ENCODE measurements around the gene MSRB1. TPM values are rescaled to one million over a fixed set of nuclear protein-coding genes. Genes with fewer than 3 reads are reported as not detected.

The MSRB1 gene
- total and polyA plus RNA-seq, 2 of the 8 experiments (the other 6 are each of a cell fraction or from before 2014, with no cell fraction given) = 28.2 to 51.4 TPM

- TF ChIP-seq, protein P1, sequence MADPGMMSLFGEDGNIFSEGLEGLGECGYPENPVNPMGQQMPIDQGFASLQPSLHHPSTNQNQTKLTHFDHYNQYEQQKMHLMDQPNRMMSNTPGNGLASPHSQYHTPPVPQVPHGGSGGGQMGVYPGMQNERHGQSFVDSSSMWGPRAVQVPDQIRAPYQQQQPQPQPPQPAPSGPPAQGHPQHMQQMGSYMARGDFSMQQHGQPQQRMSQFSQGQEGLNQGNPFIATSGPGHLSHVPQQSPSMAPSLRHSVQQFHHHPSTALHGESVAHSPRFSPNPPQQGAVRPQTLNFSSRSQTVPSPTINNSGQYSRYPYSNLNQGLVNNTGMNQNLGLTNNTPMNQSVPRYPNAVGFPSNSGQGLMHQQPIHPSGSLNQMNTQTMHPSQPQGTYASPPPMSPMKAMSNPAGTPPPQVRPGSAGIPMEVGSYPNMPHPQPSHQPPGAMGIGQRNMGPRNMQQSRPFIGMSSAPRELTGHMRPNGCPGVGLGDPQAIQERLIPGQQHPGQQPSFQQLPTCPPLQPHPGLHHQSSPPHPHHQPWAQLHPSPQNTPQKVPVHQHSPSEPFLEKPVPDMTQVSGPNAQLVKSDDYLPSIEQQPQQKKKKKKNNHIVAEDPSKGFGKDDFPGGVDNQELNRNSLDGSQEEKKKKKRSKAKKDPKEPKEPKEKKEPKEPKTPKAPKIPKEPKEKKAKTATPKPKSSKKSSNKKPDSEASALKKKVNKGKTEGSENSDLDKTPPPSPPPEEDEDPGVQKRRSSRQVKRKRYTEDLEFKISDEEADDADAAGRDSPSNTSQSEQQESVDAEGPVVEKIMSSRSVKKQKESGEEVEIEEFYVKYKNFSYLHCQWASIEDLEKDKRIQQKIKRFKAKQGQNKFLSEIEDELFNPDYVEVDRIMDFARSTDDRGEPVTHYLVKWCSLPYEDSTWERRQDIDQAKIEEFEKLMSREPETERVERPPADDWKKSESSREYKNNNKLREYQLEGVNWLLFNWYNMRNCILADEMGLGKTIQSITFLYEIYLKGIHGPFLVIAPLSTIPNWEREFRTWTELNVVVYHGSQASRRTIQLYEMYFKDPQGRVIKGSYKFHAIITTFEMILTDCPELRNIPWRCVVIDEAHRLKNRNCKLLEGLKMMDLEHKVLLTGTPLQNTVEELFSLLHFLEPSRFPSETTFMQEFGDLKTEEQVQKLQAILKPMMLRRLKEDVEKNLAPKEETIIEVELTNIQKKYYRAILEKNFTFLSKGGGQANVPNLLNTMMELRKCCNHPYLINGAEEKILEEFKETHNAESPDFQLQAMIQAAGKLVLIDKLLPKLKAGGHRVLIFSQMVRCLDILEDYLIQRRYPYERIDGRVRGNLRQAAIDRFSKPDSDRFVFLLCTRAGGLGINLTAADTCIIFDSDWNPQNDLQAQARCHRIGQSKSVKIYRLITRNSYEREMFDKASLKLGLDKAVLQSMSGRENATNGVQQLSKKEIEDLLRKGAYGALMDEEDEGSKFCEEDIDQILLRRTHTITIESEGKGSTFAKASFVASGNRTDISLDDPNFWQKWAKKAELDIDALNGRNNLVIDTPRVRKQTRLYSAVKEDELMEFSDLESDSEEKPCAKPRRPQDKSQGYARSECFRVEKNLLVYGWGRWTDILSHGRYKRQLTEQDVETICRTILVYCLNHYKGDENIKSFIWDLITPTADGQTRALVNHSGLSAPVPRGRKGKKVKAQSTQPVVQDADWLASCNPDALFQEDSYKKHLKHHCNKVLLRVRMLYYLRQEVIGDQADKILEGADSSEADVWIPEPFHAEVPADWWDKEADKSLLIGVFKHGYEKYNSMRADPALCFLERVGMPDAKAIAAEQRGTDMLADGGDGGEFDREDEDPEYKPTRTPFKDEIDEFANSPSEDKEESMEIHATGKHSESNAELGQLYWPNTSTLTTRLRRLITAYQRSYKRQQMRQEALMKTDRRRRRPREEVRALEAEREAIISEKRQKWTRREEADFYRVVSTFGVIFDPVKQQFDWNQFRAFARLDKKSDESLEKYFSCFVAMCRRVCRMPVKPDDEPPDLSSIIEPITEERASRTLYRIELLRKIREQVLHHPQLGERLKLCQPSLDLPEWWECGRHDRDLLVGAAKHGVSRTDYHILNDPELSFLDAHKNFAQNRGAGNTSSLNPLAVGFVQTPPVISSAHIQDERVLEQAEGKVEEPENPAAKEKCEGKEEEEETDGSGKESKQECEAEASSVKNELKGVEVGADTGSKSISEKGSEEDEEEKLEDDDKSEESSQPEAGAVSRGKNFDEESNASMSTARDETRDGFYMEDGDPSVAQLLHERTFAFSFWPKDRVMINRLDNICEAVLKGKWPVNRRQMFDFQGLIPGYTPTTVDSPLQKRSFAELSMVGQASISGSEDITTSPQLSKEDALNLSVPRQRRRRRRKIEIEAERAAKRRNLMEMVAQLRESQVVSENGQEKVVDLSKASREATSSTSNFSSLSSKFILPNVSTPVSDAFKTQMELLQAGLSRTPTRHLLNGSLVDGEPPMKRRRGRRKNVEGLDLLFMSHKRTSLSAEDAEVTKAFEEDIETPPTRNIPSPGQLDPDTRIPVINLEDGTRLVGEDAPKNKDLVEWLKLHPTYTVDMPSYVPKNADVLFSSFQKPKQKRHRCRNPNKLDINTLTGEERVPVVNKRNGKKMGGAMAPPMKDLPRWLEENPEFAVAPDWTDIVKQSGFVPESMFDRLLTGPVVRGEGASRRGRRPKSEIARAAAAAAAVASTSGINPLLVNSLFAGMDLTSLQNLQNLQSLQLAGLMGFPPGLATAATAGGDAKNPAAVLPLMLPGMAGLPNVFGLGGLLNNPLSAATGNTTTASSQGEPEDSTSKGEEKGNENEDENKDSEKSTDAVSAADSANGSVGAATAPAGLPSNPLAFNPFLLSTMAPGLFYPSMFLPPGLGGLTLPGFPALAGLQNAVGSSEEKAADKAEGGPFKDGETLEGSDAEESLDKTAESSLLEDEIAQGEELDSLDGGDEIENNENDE (IDR thresholded peaks at IDR 0.05; ENCODE audit: insufficient replicate concordance, low read length) = no peak
- TF ChIP-seq NRF1 (IDR thresholded peaks at IDR 0.05; ENCODE audit: low read depth, low read length) = no peak
- TF ChIP-seq MAX (IDR thresholded peaks at IDR 0.05) = no peak
- no peak for TF ChIP-seq KDM4A (IDR thresholded peaks at IDR 0.05; ENCODE audit: low read depth, low read length, severe bottlenecking)
Observed at GRCh38 chr16:1944612-1945199, 1.7 kb upstream of the MSRB1 start (continued).

Data from H1 (cell line).